GM12864 (cell line): ENCODE results near the gene DIS3L2.

ENCODE experiments used
- DNase-seq: peaks from one replicate; pipeline ENCODE4 v3.0.0-alpha.2; 2011; ENCODE audit warnings: low read depth
- H3K4me3 ChIP-seq: 2 replicates; pipeline ENCODE4 v1.5.1; 2011; ENCODE audit warnings: mild to moderate bottlenecking, low read depth, low read length, control low read depth
- CTCF ChIP-seq: IDR thresholded peaks from 2 replicates; pipeline ENCODE4 v1.5.1; 2011; ENCODE audit warnings: low read depth, mild to moderate bottlenecking, moderate library complexity, low read length, control low read depth, inconsistent platforms; ENCODE audit errors: missing control alignments

Gene DIS3L2

GRCh38 chr2:232268636-232269165 is 307.2 kb downstream of the DIS3L2 start:
- TF ChIP-seq CTCF: no peak

GRCh38 chr2:232269867-232270266 is 308.4 kb downstream of the DIS3L2 start:
- no peak overlapping the region for H3K4me3 ChIP-seq
- no peak for DNase-seq
- no peak for TF ChIP-seq CTCF

More at GRCh38 chr2:232268636-232269165, 307.2 kb downstream of the DIS3L2 start:
- no peak overlapping the region for H3K4me3 ChIP-seq
- DNase-seq: no peak

GRCh38 chr2:232273903-232274643 is 312.6 kb downstream of the DIS3L2 start:
- H3K4me3 ChIP-seq: no peak overlapping the region
- DNase-seq: no peak
- no peak for TF ChIP-seq CTCF

GRCh38 chr2:232275670-232276069 is 314.2 kb downstream of the DIS3L2 start:
- no peak for DNase-seq
- no peak overlapping the region for H3K4me3 ChIP-seq
- no peak for TF ChIP-seq CTCF

- peak; percentile 5 for DNase-seq
- no peak for TF ChIP-seq CTCF
- H3K4me3 ChIP-seq: no peak overlapping the region
Observed at GRCh38 chr2:232276084-232276732, 314.7 kb downstream of the DIS3L2 start.

- TF ChIP-seq CTCF: no peak
- H3K4me3 ChIP-seq: no peak overlapping the region
- DNase-seq: no peak
Observed at GRCh38 chr2:232276733-232277313, 315.3 kb downstream of the DIS3L2 start.
